NCI-H187 (cell line): ENCODE data around the gene TSPAN11.
"Not testable (repeated sequence)": the region's sequence is repeated elsewhere in the genome, so short reads cannot be mapped to it uniquely, and the experiment has no call there.

ENCODE experiments used
- DNase-seq, 2 experiments: peaks; one replicate each; lab custom pipeline; 2025; lab: John Stamatoyannopoulos, UW

The TSPAN11 gene, protein sequence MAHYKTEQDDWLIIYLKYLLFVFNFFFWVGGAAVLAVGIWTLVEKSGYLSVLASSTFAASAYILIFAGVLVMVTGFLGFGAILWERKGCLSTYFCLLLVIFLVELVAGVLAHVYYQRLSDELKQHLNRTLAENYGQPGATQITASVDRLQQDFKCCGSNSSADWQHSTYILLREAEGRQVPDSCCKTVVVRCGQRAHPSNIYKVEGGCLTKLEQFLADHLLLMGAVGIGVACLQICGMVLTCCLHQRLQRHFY

DNA sequence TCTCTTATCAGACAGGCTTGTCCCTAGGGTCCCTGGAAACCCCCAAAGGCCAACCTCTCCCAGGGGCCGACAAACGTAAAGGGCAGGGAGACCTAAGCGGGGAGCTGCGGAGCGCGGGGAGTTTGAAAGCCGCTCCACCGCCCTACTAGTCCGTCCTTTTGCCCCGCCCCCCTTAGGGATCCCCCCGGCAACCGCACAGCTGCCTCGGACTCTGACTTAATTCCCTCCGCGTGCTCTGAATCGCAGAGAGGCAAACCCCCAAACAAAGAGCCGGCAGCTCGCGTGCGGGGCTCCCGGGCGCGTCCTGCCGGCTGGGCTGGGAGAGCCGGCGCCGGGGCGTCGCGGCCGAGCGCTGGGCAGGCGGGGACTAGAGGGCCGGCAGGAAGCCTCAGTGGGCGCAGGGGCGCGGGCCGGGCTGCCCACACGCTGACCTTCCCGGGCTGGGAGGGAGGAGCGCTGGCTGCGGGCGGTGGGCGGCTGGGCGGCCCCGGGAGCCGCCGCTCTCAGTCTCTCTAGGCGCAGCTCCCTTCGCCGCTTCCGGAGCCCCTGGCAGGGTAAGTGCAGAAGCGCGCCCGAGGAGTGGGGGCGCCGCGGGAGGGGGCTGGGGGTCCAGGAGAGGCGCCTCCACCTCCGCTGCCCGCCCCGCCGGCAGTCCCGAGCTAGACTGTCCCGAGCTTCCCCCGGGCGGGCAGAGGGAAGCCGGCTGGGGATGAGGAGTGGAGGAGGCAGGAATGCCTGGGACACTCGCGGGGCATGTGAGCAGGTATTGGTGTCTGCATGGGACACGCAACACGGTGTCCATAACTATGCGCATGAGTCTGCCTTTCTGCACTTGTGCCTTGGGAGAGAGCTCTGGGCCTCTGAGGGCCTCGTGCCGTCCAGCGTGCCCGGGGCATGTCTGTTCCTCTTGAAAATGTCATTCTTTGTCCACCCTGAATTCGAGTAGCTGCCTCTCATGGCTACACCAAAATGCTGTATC lies at the start of gene TSPAN11:
Gene TSPAN11, plus strand, starts transcription at position 506 of the 979 bp plus-strand sequence. CDS start 27,244 bp downstream, outside the sequence.
- no peak for DNase-seq

DNA sequence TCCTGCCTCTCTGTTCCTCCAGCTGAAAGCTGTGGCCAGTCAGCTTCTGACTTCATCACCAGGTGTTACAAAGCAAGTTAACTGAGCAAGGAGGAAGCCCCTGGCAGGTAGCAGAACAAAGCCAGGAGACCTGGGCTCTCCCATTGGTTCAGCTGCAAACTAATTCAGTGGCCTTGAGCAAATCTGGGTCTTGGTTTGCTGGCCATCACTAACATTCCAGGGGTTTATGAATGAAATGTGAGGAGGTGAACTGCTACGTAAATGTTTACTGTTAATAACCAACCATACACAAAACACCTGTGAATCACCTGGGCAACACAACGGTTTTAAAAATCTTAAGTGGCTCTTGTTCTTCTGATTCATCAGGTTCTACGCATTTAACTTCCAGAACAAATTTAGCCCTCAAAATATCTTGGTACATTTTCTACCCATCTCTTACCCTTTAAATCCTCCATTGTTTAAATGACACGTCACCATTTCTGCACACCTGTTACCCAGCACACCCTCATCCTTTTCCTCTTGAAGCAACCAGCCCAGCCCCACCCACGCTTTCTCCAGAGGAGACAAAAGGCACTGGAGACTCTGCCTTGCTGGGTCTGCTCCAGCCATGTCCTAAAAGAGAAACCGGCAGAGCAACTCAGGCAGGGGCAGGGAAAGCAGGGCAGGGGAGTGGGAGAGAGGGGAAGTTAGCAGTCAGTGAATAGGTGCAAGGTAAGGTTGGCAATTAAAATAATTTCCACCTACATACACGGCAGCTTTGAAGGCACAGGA lies 49.3 kb upstream of the TSPAN11 start:
- DNase-seq, result peak; percentile 77 to 83

DNA sequence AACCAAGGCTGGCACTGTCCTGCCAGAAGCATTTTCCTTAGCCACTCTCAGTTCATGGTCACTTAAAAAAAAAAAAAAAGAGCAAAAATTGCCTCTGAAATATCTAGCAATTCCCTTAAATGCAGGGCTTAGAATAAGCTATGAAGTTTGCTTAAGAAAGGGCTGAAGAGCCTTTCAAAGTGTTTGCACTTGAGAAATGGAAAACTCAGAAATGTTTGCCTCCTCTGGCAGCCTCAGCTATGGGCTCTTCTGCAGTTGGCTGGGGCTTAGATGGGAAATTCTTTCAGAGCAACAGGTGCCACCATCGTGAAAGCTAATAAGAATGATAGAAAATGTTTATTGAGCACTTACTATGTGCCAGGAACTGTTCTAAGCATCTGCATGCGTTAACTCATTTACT lies 48.5 kb upstream of the TSPAN11 start:
- no peak for DNase-seq

DNA sequence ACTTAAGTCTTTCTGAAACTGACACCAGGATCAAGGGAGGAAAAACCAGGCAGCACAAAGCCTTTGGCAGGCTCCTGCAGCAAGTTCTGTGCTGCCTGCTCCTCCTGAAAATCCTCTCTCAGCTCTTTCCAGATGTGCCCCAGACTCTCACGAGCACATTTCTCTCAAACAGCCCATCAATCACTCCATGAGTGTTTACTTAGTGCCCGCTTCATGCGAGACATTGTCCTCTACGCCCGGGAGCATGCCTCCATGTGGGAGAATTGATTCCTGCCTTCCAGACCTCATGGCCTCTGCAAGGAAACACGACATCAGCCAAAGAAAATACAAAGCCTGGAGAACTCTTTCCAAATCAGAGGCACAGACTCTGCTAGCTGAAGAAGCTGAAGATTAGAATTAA lies 46.5 kb upstream of the TSPAN11 start:
- DNase-seq, result peak; percentile 82 to 84

DNA sequence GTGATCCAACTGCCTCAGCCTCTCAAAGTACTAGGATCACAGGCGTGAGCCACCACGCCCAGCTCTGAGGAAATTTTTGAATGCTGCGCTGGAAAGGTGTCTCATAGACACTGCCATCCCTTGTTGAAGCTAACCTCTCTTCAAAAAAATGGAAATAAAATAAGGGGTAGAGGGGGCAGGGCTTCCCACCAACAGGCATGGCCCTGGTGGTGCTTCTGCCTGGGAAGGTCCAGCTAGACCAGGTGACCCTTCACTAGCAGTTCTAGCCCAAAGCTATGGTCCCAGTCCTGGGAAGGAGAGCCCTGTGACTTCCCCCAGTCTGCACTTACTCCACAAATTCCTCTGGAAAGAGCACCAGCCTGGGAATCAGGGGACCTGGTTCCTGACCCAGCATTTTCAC lies 45.7 kb upstream of the TSPAN11 start:
- DNase-seq, result no peak

DNA sequence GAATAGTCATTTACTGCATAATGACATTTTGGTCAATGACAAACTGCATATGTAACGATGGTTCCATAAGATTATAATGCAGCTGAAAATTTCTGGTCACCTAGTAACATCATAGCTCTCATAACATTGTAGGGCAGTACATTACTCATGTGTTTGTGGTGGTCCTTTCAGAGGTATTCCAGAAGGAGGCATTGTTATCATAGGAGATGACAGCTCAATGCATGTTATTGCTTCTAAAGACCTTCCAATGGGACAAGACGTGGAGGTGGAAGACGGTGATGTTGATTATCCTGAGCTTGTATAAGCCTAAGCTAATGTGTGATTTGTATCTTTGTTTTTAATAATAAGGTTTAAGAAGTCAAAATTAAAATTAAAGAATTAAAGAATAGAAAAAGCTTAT lies 43.8 kb upstream of the TSPAN11 start:
- DNase-seq, result no peak

DNA sequence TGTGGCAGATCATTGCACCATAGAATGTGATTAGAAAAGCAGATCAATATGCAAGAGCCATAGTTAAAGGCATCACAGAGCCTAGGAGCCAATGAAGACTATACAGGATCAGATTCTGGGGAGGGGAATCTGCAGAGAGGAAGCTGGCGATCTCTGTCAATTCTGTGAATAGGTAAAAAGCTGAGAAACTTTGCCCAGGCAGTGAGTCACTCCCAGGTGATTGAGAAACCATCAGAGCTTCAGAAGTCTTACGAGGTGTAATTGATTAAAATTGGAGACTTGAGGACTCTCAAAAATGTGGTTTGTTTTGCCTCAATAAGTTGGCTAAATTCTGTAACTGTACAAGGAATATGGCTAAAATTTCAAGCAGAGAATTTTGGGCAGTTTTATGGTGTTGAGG lies 41.7 kb upstream of the TSPAN11 start:
- no peak for DNase-seq

DNA sequence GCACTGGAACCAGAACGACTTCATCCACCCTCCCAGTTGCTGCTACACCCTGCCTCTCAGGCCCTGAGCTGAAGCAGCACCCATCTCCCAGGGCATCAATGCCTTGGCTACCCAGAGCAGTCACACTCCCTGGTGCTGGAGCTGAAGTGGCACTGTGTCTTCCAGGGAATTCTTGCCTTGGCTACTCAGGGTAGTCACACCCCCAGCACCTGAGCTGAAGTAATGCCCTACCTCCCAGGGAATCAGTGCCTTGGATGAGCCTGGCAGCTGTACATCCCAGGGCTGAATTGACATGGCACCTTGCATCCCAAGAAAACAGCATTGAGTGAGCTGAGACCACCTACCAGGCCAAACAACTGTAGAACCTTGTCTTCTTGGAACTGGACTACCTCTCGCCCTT lies 41.2 kb upstream of the TSPAN11 start:
- DNase-seq, result no peak

DNA sequence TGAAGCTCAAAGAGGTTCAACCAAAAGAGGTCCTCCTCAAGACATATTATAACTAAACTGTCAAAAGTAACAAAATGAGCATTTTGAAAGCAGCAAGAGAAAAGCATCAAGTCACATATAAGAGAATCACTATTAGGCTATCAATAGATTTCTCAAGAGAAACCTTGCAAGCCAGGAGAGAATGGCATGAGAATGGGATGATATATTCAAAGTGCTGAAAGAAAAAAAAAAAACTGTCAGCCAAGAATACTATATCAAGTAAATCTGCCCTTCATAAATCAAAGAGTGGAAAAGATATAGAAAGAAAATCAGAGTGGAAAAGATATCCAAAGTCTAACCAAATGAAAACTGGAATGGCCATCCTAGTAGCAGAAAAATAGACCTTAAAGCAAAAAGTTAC lies 39.3 kb upstream of the TSPAN11 start:
- no peak for DNase-seq

DNA sequence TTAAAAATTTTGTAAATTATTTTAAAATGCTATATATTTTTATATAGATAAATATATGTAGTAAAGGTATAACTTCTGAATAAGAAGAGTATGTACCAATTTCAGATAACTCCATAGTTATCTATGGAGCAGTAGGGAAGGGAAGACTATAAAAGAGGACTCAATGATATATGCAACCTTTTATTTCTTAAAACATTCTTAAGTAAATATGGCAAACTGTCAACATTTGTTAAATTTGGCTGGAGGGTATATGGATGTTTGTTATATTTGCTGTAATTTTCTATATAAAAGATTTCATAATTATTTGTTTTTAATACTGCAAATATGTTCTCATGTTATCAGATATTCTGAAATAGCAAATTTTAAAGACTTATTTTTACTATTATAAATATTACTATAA lies 38.3 kb upstream of the TSPAN11 start:
- no peak for DNase-seq

DNA sequence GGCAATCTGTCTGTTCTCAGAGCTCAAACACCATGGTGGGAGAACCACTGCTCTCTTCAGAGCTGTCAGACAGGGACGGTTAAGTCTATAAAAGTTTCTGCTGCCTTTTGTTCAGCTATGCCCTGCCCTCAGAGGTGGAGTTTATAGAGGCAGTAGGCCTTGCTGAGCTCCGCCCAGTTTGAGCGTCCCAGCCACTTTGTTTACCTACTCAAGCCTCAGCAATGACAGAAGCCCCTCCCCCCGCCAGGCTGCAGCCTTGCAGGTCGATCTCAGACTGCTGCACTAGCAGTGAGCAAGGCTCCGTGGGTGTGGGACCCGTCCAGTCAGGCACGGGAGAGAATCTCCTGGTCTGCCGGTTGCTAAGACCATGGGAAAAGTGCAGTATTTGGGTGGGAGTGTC lies 32.0 kb upstream of the TSPAN11 start:
- DNase-seq, result not testable (repeated sequence)

DNA sequence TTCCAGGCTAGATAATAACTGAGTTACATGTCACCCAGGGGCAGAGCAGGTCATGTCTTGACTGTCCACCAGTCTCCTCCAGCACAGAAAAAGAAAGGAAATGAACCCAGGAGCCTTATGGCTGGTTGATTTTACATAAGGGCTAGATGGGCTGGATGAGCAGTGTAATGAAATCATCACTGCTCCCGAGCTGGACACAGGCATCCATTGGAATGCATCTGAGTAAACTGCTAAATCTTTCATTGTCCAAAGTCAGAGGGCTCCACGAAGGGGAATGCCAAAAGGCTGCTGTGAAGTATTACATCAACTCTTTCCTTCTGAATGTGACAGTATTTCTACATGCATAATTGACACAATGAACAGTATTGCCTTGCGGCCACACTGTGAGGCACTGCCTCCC lies 30.1 kb upstream of the TSPAN11 start:
- DNase-seq, result no peak

DNA sequence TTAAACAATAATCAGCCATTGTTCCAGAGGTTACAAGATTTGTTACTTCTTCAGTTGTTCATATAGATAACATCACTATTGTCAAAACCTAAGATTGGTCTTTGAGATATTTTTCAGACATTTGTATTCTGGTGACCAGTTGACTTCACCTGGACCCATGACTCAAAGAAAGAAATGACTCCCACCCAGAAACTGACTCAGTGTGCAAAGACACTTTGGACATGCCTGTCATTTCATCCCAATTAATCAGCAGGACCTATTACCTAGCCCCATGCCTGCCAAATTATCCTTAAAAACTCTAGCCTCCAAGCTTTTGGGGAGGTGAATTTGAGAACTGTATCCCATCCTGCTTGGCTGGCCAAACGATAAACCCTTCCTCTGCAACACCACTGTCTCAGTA lies 27.7 kb upstream of the TSPAN11 start:
- DNase-seq, result no peak

DNA sequence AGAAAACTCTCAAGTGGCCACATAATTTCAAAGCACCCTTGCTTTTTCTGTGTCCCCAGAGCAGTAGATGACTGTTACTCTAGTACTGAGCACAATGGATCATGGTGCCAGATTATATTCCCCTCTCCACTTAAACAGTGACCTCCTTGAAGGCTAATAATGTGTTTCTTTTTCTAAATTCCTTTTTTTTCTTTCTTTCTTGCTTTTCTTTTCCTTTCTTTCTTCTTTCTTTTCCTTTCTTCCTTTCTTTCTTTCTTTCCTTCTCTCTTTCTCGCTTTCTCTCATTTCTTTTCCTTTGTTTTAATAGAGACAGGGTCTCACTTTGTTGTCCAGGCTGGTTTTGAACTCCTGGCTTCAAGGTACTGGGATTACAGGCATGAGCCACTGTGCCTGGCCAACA lies 26.2 kb upstream of the TSPAN11 start:
- no peak for DNase-seq

DNA sequence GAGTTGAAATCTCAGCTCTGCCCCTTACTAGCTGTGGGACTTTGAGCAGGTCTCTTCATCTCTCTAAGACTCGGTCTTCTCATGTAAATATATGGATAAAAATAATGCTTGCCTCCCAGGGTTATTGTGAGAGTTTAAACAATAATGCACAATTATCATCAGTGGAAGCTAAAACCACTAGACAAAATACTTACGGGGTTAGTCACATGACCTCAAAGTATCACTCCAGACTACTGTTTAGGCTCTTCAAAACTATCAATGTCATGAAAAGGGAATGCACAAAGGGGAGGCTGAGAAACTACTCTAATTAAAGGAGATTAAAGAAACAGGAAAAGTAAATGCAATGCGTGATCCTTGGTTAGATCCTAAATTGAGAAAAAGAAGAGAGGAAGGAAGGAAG lies 24.5 kb upstream of the TSPAN11 start:
- DNase-seq, result no peak

DNA sequence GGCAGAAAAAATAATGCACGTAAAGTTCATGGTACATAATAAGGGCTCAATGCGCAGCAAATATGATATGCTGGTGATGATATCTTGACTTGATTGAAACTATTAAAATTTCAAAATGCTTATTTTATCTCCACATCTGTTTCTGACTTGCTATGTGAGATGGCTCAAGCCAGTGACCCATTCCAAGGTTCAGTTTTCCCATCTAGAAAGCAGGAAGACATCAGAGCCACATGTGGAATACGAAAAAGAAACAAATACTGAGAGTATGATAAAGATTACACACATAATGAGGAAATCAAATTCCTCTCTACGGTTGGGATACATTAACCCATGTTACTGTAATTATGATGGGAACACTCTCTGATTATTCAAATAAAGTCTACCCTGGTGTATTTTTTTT lies 24.0 kb upstream of the TSPAN11 start:
- DNase-seq, result no peak

DNA sequence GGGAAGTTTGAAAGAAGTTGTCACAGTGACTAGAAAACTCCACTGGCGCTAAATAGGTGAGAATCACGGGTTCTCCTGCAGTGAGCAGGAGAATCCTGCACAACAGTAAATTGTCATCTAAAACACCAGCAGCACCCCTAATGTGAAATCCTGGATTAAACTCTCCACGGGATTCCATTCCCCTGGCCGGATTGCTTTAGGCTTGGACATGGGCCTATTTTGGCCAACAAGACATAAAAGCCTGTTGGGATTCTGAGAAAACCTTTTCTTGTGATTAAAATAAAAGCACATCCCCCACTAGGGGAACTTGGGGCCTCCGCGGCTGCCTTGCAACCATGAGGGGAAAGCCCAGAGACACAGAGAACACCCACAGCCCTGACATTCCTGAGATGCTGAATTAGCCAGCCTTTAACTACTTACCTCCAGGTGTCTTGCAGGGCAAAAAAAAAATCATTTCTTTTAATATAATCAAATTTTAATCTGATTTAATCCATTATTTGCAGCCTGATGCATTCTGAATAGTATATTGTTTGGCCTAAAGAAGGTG lies 21.0 kb upstream of the TSPAN11 start:
- DNase-seq, result no peak

DNA sequence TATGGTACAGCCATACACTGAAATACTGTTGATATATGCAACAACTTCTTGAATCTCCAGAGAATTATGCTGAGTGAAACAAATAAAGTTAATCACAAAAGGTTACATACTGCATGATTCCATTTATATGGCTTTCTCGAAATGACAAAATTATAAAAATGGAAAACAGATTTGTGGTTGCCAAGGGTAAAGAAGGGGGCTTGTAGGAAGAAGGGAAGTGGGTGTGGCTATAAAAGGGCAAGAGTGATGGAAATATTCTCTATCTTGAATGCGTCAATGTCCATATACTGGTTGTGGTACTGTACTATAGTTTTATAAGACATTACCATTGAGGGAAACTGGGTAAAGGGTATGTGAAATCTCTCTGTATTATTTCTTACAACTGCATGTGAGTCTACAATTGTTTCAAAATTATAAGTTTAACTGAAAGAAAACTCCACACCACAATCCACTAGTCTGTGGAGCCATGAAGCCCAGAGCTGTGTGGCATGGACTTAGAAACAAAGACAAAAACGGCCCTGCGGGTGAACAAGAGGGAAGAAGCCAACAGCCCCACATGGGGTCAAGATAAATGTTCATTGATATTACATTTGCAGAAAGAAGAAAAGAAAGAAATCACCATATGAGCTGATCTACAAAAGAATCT lies 18.3 kb upstream of the TSPAN11 start:
- DNase-seq, result no peak

DNA sequence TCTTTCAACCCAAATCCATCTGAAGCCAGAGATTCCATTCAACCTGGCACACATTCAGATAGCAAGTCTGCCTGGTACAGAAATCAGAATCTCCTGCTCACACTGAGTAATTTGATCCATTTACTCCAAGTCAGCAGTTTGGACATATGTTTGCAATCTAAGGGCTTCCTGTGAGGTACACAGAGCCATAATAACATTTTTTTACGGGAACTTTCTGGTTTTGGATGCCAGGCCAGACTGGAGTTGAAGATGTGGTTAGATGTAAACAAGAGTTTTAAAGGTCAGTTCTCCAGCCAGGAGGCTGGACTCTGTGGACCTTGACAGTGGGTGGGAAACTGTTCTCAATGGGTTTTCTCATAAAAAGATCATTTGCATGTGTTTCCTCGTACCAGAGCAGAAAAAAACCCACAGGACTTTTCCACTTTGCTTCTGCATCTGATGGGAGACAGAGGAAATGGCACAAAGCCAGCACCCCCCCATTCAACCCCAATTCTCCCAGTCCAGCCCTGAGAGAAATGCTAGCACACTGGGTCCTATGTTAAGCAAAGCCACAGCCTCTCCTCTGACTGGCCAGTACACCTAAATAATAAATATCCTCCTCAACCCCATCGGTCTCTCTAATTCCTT lies 17.7 kb upstream of the TSPAN11 start:
- no peak for DNase-seq

DNA sequence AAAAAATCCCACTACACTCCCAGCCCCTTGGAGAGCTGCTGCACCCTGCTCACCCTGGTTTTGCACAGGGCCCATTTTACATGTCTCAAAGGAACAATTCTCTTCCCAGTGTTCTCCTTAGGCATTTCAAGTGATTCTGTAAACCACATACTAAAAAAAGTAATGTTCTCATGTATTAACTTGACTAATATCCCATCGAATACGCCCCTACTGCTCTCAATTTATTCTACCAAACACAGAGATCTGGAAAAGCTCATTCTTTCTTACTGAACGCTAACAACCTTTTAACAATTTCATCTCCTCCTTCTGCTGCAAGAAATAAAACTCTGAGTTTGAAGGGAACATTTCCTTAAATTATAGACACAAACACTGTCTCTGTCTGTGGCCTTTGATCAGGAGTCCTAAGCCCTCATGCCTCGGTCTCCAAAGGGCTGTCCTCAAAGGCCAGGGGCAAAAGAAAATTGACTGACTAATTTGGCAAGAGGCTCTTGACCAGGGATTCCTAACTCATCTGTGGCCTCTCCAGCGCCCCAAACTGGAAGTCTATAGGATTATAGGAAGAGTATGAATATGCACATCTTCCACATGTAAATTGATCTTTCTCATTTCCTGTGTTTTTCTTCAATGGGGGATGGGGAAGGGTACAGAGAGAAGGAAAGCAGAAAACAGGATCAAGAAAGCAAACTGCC lies 17.1 kb upstream of the TSPAN11 start:
- DNase-seq, result no peak

DNA sequence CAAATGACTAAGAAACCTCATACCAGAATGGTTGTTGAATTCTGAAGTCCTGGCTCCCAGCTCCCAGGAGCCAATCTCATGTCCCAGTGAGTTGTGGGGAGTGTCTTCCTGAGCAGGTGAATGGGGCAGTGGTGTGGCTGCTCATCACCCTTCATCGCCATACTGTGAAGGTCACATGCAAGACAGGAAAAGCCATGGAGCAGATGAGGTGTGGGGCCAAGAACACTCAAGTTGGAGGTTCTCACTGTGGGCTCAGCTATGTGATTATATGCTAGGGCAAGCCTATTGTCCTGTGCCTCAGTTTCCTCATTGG lies 16.6 kb upstream of the TSPAN11 start:
- DNase-seq, result no peak
